OCI-LY7 (cell line): ENCODE measurements around the gene DLGAP1. TPM values are rescaled to one million over a fixed set of nuclear protein-coding genes. Genes with fewer than 3 reads are reported as not detected.
A peak's percentile ranks its signal among the peaks of the same experiment; 100 is the strongest.

Experiments used
- BruUV-seq: library from RNA; stranded (reverse); fragments of 400-500 nt; replicated peaks from 2 replicates; lab custom pipeline; 2021; lab: Mats Ljungman, UMichigan
- CTCF ChIA-PET: fragments of 300-600 bp; sonication (Branson Sonifier 250); formaldehyde crosslinking; loops from one replicate; lab custom pipeline; 2022; ENCODE audit warnings: antibody characterized with exemption; ENCODE audit not compliant: unreplicated experiment; lab: Charles Lee
- POLR2A ChIA-PET: fragments of 300-600 bp; sonication (Branson Sonifier 250); formaldehyde crosslinking; loops from one replicate; lab custom pipeline; 2022; ENCODE audit warnings: antibody characterized with exemption; lab: Charles Lee
- DNase-seq: peaks from one replicate; pipeline ENCODE4 v3.0.0-alpha.2; 2015; ENCODE audit warnings: low spot score
- H2AFZ ChIP-seq: fragments of 200-600 bp; sonication (generic), shearing (Covaris generic); 2 replicates; pipeline ENCODE4 v1.6.1; 2014; ENCODE audit warnings: mild to moderate bottlenecking, antibody characterized with exemption, low read length, moderate library complexity
- H3K27ac ChIP-seq: fragments of 200-600 bp; sonication (generic); 2 replicates; pipeline ENCODE4 v1.5.1; 2014; ENCODE audit warnings: mixed run types, low read depth, mild to moderate bottlenecking, moderate library complexity, low read length, inconsistent platforms; ENCODE audit not compliant: poor library complexity, severe bottlenecking
- H3K36me3 ChIP-seq: fragments of 200-600 bp; sonication (generic); 2 replicates; pipeline ENCODE4 v1.6.1; 2014; ENCODE audit warnings: mild to moderate bottlenecking, antibody characterized with exemption, low read length, moderate library complexity, mixed read lengths; ENCODE audit not compliant: insufficient read depth
- H3K4me1 ChIP-seq: fragments of 200-600 bp; sonication (generic); 2 replicates; pipeline ENCODE4 v1.5.1; 2014; ENCODE audit warnings: mild to moderate bottlenecking, low read length; ENCODE audit not compliant: insufficient read depth, poor library complexity, severe bottlenecking
- H3K4me2 ChIP-seq: fragments of 200-600 bp; sonication (generic); 2 replicates; pipeline ENCODE4 v1.6.1; 2014; ENCODE audit warnings: mild to moderate bottlenecking, low read length
- H3K4me3 ChIP-seq: fragments of 200-600 bp; sonication (generic); 2 replicates; pipeline ENCODE4 v1.5.1; 2014; ENCODE audit warnings: mild to moderate bottlenecking, low read depth, low read length; ENCODE audit not compliant: poor library complexity, severe bottlenecking
- H3K79me2 ChIP-seq: fragments of 200-600 bp; sonication (generic); 2 replicates; pipeline ENCODE4 v1.6.1; 2016; ENCODE audit warnings: low read depth, mild to moderate bottlenecking, low read length, moderate library complexity, mixed read lengths; ENCODE audit not compliant: insufficient read depth
- H3K9me2 ChIP-seq: fragments of 200-600 bp; sonication (generic); 2 replicates; pipeline ENCODE4 v1.6.1; 2016; ENCODE audit warnings: mild to moderate bottlenecking, low read length, mixed read lengths; ENCODE audit not compliant: insufficient read depth
- H3K9me3 ChIP-seq: fragments of 200-600 bp; sonication (generic); 2 replicates; pipeline ENCODE4 v1.6.1; 2014; ENCODE audit warnings: mild to moderate bottlenecking, mixed run types, low read length, mixed read lengths
- H4K20me1 ChIP-seq: fragments of 200-600 bp; sonication (generic); 2 replicates; pipeline ENCODE4 v1.6.1; 2014; ENCODE audit warnings: mild to moderate bottlenecking, antibody characterized with exemption, low read length, moderate library complexity, mixed read lengths; ENCODE audit not compliant: insufficient read depth
- EZH2phosphoT487 ChIP-seq: fragments of 200-600 bp; sonication (generic); IDR thresholded peaks from 2 replicates; pipeline ENCODE4 v1.6.1; 2018; ENCODE audit warnings: low read depth, borderline replicate concordance, mild to moderate bottlenecking, mixed run types, antibody characterized with exemption, low read length, moderate library complexity, mixed read lengths
- intact Hi-C: fragments of 100-400 bp; cut with micrococcal nuclease; formaldehyde crosslinking; loops from one replicate; pipeline ENCODE4 v1.10.0; 2022; ENCODE audit not compliant: unreplicated experiment
- total RNA-seq, 2 experiments: library from RNA; depleted of rRNA in 1 of 2; stranded (reverse); fragments of >200 nt in 1 of 2; shearing (Covaris generic) in 1 of 2; gene quantifications; 2 replicates each; pipeline ENCODE4 v1.2.3, GENCODE V29; 2014 to 2022
- TF ChIP-seq, protein P1 (sequence below): fragments of 200-600 bp; sonication (generic); conservative IDR thresholded peaks from 2 replicates; pipeline ENCODE4 v1.5.1; 2014; ENCODE audit warnings: mild to moderate bottlenecking, antibody characterized with exemption, low read length, moderate library complexity, mixed read lengths

Gene DLGAP1
- total RNA-seq, 2 experiments from 2014 or later = 0.22 TPM; not detected in 1

DNA sequence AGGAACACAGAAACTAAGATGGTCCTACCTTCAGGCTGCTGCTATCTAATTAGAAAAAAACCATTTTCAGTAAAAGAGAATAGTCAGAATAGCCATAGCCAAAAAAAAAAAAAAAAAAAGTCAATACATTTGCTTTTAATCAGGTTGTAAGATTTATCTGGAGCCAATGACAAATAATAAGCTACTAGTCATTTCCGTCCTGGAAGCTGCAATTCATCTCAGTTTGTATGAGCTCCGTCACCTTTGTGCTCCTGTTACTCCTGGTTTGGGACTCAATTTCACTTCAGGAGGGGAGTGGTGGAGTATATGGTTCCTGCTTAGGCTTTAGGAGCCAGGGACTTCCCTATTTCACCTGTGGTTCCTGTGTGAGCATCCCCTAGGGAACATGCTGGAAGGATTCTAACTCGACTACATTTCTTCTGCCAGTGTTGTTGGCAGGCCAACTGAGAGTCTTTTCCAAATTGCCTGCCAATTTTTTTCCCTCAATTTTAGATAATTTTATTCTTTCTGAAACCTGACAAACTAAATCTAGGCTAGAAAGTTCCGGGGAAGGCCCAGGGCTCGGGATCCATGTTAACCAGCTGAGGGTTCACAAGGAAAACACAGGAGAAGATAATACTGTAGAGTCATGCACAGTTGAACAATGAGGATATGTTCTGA is 481.8 kb downstream of the DLGAP1 start:
- Histone ChIP-seq H3K4me1 (no peaks in the 10 kb centered on the region), H3K9me2 (no peaks in the 10 kb centered on the region), H3K36me3 (no peaks in the 10 kb centered on the region), H2AFZ (no peak overlapping the region), H4K20me1 (no peaks in the 10 kb centered on the region), H3K27ac (no peak overlapping the region), H3K4me3 (no peak overlapping the region), H3K4me2 (no peak overlapping the region), H3K9me3 (no peaks in the 10 kb centered on the region), H3K79me2 (no peaks in the 10 kb centered on the region)
- TF ChIP-seq, protein P1, sequence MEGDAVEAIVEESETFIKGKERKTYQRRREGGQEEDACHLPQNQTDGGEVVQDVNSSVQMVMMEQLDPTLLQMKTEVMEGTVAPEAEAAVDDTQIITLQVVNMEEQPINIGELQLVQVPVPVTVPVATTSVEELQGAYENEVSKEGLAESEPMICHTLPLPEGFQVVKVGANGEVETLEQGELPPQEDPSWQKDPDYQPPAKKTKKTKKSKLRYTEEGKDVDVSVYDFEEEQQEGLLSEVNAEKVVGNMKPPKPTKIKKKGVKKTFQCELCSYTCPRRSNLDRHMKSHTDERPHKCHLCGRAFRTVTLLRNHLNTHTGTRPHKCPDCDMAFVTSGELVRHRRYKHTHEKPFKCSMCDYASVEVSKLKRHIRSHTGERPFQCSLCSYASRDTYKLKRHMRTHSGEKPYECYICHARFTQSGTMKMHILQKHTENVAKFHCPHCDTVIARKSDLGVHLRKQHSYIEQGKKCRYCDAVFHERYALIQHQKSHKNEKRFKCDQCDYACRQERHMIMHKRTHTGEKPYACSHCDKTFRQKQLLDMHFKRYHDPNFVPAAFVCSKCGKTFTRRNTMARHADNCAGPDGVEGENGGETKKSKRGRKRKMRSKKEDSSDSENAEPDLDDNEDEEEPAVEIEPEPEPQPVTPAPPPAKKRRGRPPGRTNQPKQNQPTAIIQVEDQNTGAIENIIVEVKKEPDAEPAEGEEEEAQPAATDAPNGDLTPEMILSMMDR = no peak
- TF ChIP-seq EZH2phosphoT487 = no peak
- CTCF ChIA-PET = no interaction called here
- POLR2A ChIA-PET = interaction anchor here (0.5 to 1.2 kb wide), 5 partner anchors 12 to 993 kb away, joined by 3 to 4 read pairs (median 3); no protein-coding TSS in a partner anchor
- no TSS peak for BruUV-seq
- intact Hi-C loops = no loop called here
- DNase-seq = no peak

DNA sequence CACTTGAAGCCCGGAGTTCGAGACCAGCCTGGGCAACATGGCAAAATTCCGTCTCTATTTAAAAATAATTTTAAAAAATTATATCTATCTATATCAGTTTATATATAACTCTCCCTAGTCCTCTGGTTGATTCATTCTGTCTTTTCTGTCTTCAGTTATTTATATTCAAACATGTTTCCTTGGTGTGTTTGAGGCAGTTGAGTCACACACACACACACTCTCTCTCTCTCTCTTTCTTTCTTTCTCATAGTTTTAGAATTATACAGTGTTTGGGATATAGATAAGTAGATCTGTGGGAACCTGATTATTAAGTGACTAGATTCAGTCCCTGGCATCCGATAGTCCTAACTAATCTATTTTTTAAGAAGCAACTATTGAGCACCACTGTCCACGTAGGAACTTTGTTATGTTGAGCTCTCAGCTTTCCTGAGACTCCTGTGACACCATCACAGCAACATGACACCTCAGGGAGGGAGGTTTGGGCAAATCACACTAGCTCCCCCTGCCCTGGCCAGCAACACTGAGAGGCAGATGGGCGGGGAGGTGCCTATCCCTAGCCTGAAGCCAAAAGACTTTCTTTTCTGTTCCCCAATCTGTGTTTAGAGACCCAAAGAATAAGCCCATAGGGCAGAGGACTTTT is 482.7 kb downstream of the DLGAP1 start:
- no peaks in the 10 kb centered on the region for H3K4me1 ChIP-seq
- no peaks in the 10 kb centered on the region for H3K9me2 ChIP-seq
- no peak overlapping the region for H3K27ac ChIP-seq
- no peaks in the 10 kb centered on the region for H3K36me3 ChIP-seq
- no TSS peak for BruUV-seq
- DNase-seq = no peak
- H4K20me1 ChIP-seq = no peaks in the 10 kb centered on the region
- ChIA-PET CTCF (interaction anchor here (0.5 kb wide), 1 partner anchor 53 kb away, joined by 3 read pairs; no protein-coding TSS in a partner anchor), POLR2A (interaction anchor here (0.5 to 1.2 kb wide), 4 partner anchors 13 to 1444 kb away, joined by 3 to 5 read pairs (median 4); no protein-coding TSS in a partner anchor)
- TF ChIP-seq, protein P1 = no peak
- TF ChIP-seq EZH2phosphoT487 = no peak
- no peak overlapping the region for H3K4me3 ChIP-seq
- intact Hi-C loops = no loop called here
- H3K4me2 ChIP-seq = no peak overlapping the region
- no peaks in the 10 kb centered on the region for H3K79me2 ChIP-seq
- H3K9me3 ChIP-seq = no peaks in the 10 kb centered on the region
- peak overlapping the region; percentile 17; the same call in 1 of the 2 replicates for H2AFZ ChIP-seq
